Thyroid gland (tissue), 4 donors: ENCODE data around the gene MYO10.
"Not testable (repeated sequence)": the region's sequence is repeated elsewhere in the genome, so short reads cannot be mapped to it uniquely, and the experiment has no call there.

Experiments used
- POLR2A ChIP-seq, 2 donors: fragments of 450-650 bp; IDR thresholded peaks; one replicate each; pipeline ENCODE4 v1.6.1; 2017; ENCODE audit warnings: antibody characterized with exemption in 2 of 2, mild to moderate bottlenecking in 2 of 2, moderate library complexity in 1 of 2
- TF ChIP-seq, protein P1 (sequence below), 6 experiments: fragments of 200-600 bp in 3 of 6; fragments of 450-650 bp in 3 of 6; sonication (generic) in 3 of 6; IDR thresholded peaks; one replicate each; pipeline ENCODE4 v1.5.1; 2016 to 2019; ENCODE audit warnings: antibody characterized with exemption in 6 of 6, mild to moderate bottlenecking in 2 of 6, inconsistent platforms in 1 of 6, moderate library complexity in 1 of 6

DNA sequence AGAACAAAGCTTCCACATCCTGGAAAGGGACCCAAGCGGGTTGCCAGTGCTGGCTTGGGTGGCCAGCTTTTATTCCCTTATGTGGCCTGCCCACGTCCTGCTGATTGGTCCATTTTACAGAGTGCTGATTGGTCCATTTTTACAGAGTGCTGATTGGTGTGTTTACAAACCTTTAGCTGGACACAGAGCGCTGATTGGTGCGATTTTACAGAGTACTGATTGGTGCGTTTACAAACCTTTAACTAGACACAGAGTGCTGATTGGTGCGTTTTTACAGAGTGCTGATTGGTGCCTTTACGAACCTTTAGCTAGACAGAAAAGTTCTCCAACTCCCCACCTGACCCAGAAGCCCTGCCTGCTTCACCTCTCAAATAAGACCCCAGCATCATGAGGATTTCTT is 49.2 kb upstream of the MYO10 start:
- TF ChIP-seq, protein P1, sequence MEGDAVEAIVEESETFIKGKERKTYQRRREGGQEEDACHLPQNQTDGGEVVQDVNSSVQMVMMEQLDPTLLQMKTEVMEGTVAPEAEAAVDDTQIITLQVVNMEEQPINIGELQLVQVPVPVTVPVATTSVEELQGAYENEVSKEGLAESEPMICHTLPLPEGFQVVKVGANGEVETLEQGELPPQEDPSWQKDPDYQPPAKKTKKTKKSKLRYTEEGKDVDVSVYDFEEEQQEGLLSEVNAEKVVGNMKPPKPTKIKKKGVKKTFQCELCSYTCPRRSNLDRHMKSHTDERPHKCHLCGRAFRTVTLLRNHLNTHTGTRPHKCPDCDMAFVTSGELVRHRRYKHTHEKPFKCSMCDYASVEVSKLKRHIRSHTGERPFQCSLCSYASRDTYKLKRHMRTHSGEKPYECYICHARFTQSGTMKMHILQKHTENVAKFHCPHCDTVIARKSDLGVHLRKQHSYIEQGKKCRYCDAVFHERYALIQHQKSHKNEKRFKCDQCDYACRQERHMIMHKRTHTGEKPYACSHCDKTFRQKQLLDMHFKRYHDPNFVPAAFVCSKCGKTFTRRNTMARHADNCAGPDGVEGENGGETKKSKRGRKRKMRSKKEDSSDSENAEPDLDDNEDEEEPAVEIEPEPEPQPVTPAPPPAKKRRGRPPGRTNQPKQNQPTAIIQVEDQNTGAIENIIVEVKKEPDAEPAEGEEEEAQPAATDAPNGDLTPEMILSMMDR (IDR thresholded peaks at IDR 0.05) = not testable (repeated sequence)
- not testable (repeated sequence) for TF ChIP-seq POLR2A (IDR thresholded peaks at IDR 0.05)
